Neural cell (in vitro differentiated cells): ENCODE results near the gene ARFRP1. TPM values are rescaled to one million over a fixed set of nuclear protein-coding genes. Genes with fewer than 3 reads are reported as not detected.

Experiments used
- H2AFZ ChIP-seq: fragments of 200-600, 300-800 bp; sonication (generic), shearing (Covaris generic); 2 replicates; pipeline ENCODE4 v1.6.0; 2014; ENCODE audit warnings: low read depth, mild to moderate bottlenecking, antibody characterized with exemption, low read length, moderate library complexity
- H3F3A ChIP-seq: fragments of 200-600 bp; shearing (Covaris generic); 2 replicates; pipeline ENCODE4 v1.6.1; 2016; ENCODE audit warnings: mild to moderate bottlenecking, moderate library complexity, mixed read lengths, antibody characterized with exemption, low read length; ENCODE audit not compliant: insufficient read depth, poor library complexity, severe bottlenecking
- H3K27ac ChIP-seq: fragments of 200-600, 300-800 bp; sonication (generic), shearing (Covaris generic); 2 replicates; pipeline ENCODE4 v1.5.1; 2014; ENCODE audit warnings: mild to moderate bottlenecking, low read length, moderate library complexity
- H3K27me3 ChIP-seq: fragments of 300-800, 200-600 bp; sonication (generic), shearing (Covaris generic); 2 replicates; pipeline ENCODE4 v1.6.0; 2014; ENCODE audit warnings: mild to moderate bottlenecking, low read depth, low read length, moderate library complexity; ENCODE audit not compliant: insufficient read depth
- H3K36me3 ChIP-seq: fragments of 300-800, 200-600 bp; sonication (generic), shearing (Covaris generic); 2 replicates; pipeline ENCODE4 v1.5.1; 2014; ENCODE audit warnings: mild to moderate bottlenecking, antibody characterized with exemption, low read length, moderate library complexity; ENCODE audit not compliant: insufficient read depth
- H3K4me2 ChIP-seq: fragments of 300-800, 200-600 bp; sonication (generic), shearing (Covaris generic); 2 replicates; pipeline ENCODE4 v1.6.0; 2014; ENCODE audit warnings: mild to moderate bottlenecking, low read length
- H3K4me3 ChIP-seq: fragments of 300-800, 200-600 bp; sonication (generic), shearing (Covaris generic); 2 replicates; pipeline ENCODE4 v1.5.1; 2014; ENCODE audit warnings: mild to moderate bottlenecking, low read length, moderate library complexity
- H3K79me2 ChIP-seq: fragments of 200-600 bp; shearing (Covaris generic); replicated peaks from 2 replicates; pipeline ENCODE4 v1.6.0; 2014; ENCODE audit warnings: mild to moderate bottlenecking, low read length, moderate library complexity; ENCODE audit not compliant: insufficient read depth
- H3K9ac ChIP-seq: fragments of 300-800, 200-600 bp; sonication (generic), shearing (Covaris generic); 2 replicates; pipeline ENCODE4 v1.6.1; 2016; ENCODE audit warnings: mild to moderate bottlenecking, low read length, mixed read lengths
- H3K9me2 ChIP-seq: fragments of 200-600 bp; shearing (Covaris generic); 2 replicates; pipeline ENCODE4 v1.6.1; 2016; ENCODE audit warnings: mild to moderate bottlenecking, low read length, mixed read lengths; ENCODE audit not compliant: insufficient read depth
- H3K9me3 ChIP-seq: fragments of 200-600, 300-800 bp; sonication (generic), shearing (Covaris generic); 2 replicates; pipeline ENCODE4 v1.6.1; 2016; ENCODE audit warnings: mild to moderate bottlenecking, mixed run types, low read length, moderate library complexity, mixed read lengths
- H4K20me1 ChIP-seq: fragments of 200-600 bp; shearing (Covaris generic); 2 replicates; pipeline ENCODE4 v1.6.1; 2016; ENCODE audit warnings: mild to moderate bottlenecking, mixed run types; ENCODE audit not compliant: insufficient read depth
- EP300 ChIP-seq: fragments of 450-650 bp; conservative IDR thresholded peaks from 2 replicates; pipeline ENCODE4 v1.6.1; 2014; ENCODE audit warnings: antibody characterized with exemption, mild to moderate bottlenecking, moderate library complexity; ENCODE audit not compliant: poor library complexity, severe bottlenecking
- EZH2 ChIP-seq: fragments of 200-600, 300-800 bp; shearing (Covaris generic), sonication (generic); IDR thresholded peaks from 2 replicates; pipeline ENCODE4 v1.6.1; 2014; ENCODE audit warnings: antibody characterized with exemption, low read length, borderline replicate concordance, mild to moderate bottlenecking; ENCODE audit not compliant: insufficient read depth, poor library complexity, severe bottlenecking
- MXI1 ChIP-seq: fragments of 450-650 bp; conservative IDR thresholded peaks from 2 replicates; pipeline ENCODE4 v1.6.1; 2014; ENCODE audit warnings: antibody characterized with exemption, mild to moderate bottlenecking; ENCODE audit not compliant: poor library complexity, severe bottlenecking
- POLR2AphosphoS5 ChIP-seq: IDR thresholded peaks from 2 replicates; pipeline ENCODE4 v1.6.1; 2012
- RAD21 ChIP-seq: fragments of 450-650 bp; conservative IDR thresholded peaks from 2 replicates; pipeline ENCODE4 v1.6.1; 2014; ENCODE audit warnings: antibody characterized with exemption, mild to moderate bottlenecking, moderate library complexity
- SMC3 ChIP-seq: fragments of 450-650 bp; conservative IDR thresholded peaks from 2 replicates; pipeline ENCODE4 v1.6.1; 2014; ENCODE audit warnings: antibody characterized with exemption, mild to moderate bottlenecking, moderate library complexity; ENCODE audit not compliant: poor library complexity
- TAF1 ChIP-seq: IDR thresholded peaks from 2 replicates; pipeline ENCODE4 v1.6.1; 2012; ENCODE audit warnings: low read depth
- polyA plus RNA-seq: library from polyadenylated mRNA; depleted of rRNA; stranded (reverse); fragments of >200 nt; gene quantifications from 2 replicates; pipeline ENCODE4 v1.2.3, GENCODE V29; 2014
- TF ChIP-seq, protein P1 (sequence below): IDR thresholded peaks from 2 replicates; pipeline ENCODE4 v1.6.1; 2012; ENCODE audit warnings: borderline replicate concordance
- TF ChIP-seq, protein P2 (sequence below): fragments of 450-650 bp; IDR thresholded peaks from 2 replicates; pipeline ENCODE4 v1.5.1; 2014; ENCODE audit warnings: antibody characterized with exemption, mild to moderate bottlenecking, moderate library complexity; ENCODE audit not compliant: poor library complexity, severe bottlenecking

Gene ARFRP1
- polyA plus RNA-seq, 1 donor from 2014 or later, result 70.9 TPM

DNA sequence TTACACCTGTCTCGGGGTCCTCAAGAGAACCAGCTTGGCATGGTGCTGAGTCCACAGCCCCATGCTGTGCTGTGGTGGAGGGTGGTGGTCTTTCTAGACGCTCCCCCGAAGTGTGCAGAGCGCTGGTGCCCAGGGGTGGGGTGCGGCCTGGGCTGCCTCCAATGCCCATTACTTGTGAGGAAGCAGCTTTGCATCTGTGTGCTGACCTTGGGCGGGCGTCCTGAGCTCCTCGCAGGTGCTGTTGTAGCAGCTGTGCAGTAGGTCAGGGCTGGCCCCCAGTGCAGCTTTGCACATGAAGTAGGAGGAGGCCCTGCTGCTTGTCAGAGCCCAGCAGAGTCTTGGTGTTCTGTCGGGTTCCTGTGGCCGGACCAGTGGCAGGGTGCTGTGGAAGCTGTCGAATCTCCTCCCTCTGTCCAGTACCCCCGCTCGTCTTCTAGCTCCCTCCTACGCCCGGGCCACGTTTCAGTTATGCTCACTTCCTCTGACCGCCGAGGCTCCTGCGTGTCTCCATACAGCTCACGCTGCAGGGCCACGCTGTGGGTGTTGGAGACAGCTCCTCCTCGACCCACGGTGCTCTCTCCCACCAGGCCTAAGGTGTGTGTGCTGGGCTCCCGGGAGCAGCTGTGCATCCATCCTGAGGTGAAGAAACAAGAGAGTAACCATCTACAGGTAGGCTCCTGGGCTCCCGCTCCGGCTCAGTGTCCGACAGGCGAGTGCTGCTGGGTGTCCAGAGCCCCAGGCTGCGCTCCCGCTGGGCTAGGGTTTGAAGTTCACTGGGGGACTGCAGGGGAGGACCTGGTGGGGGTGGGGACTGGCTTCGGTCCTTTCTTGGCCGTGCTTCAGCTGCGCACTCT lies 45.6 kb downstream of the ARFRP1 start:
- Histone ChIP-seq H3K36me3 (no peaks in the 10 kb centered on the region), H3K9me2 (no peaks in the 10 kb centered on the region), H4K20me1 (no peaks in the 10 kb centered on the region), H3K79me2 (no peaks in the 10 kb centered on the region), H3K9ac (no peak overlapping the region), H3K27ac (no peak overlapping the region), H3K4me3 (no peak overlapping the region), H3K27me3 (no peaks in the 10 kb centered on the region), H3K9me3 (no peaks in the 10 kb centered on the region), H2AFZ (no peak overlapping the region), H3K4me2 (no peak overlapping the region), H3F3A (no peaks in the 10 kb centered on the region)
- TF ChIP-seq POLR2AphosphoS5, result no peak
- TF ChIP-seq, protein P1, sequence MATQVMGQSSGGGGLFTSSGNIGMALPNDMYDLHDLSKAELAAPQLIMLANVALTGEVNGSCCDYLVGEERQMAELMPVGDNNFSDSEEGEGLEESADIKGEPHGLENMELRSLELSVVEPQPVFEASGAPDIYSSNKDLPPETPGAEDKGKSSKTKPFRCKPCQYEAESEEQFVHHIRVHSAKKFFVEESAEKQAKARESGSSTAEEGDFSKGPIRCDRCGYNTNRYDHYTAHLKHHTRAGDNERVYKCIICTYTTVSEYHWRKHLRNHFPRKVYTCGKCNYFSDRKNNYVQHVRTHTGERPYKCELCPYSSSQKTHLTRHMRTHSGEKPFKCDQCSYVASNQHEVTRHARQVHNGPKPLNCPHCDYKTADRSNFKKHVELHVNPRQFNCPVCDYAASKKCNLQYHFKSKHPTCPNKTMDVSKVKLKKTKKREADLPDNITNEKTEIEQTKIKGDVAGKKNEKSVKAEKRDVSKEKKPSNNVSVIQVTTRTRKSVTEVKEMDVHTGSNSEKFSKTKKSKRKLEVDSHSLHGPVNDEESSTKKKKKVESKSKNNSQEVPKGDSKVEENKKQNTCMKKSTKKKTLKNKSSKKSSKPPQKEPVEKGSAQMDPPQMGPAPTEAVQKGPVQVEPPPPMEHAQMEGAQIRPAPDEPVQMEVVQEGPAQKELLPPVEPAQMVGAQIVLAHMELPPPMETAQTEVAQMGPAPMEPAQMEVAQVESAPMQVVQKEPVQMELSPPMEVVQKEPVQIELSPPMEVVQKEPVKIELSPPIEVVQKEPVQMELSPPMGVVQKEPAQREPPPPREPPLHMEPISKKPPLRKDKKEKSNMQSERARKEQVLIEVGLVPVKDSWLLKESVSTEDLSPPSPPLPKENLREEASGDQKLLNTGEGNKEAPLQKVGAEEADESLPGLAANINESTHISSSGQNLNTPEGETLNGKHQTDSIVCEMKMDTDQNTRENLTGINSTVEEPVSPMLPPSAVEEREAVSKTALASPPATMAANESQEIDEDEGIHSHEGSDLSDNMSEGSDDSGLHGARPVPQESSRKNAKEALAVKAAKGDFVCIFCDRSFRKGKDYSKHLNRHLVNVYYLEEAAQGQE, result no peak
- TF ChIP-seq MXI1, result no peak
- TF ChIP-seq, protein P2, sequence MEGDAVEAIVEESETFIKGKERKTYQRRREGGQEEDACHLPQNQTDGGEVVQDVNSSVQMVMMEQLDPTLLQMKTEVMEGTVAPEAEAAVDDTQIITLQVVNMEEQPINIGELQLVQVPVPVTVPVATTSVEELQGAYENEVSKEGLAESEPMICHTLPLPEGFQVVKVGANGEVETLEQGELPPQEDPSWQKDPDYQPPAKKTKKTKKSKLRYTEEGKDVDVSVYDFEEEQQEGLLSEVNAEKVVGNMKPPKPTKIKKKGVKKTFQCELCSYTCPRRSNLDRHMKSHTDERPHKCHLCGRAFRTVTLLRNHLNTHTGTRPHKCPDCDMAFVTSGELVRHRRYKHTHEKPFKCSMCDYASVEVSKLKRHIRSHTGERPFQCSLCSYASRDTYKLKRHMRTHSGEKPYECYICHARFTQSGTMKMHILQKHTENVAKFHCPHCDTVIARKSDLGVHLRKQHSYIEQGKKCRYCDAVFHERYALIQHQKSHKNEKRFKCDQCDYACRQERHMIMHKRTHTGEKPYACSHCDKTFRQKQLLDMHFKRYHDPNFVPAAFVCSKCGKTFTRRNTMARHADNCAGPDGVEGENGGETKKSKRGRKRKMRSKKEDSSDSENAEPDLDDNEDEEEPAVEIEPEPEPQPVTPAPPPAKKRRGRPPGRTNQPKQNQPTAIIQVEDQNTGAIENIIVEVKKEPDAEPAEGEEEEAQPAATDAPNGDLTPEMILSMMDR, result no peak
- no peak for TF ChIP-seq TAF1
- no peak for TF ChIP-seq SMC3
- no peak for TF ChIP-seq RAD21
- no peak for TF ChIP-seq EP300
- no peak for TF ChIP-seq EZH2

DNA sequence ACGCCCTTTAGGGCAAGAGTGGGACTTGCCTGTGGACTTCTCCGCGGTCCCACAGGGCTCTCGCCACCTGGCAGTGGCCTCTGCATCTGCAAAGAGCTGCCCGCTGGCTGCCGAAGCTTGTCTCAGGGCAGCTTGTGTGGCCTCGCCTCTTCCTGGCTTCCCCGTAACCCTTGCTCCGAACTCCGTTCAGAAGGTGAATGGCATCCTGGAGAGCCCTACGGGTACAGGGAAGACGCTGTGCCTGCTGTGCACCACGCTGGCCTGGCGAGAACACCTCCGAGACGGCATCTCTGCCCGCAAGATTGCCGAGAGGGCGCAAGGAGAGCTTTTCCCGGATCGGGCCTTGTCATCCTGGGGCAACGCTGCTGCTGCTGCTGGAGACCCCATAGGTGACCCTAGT lies 46.7 kb downstream of the ARFRP1 start:
- Histone ChIP-seq H3K27me3 (no peaks in the 10 kb centered on the region), H3K4me2 (no peak overlapping the region), H3K9me2 (no peaks in the 10 kb centered on the region), H3K9ac (no peak overlapping the region), H3K79me2 (no peaks in the 10 kb centered on the region), H2AFZ (no peak overlapping the region), H3K27ac (no peak overlapping the region), H3F3A (no peaks in the 10 kb centered on the region), H3K36me3 (no peaks in the 10 kb centered on the region), H3K4me3 (no peak overlapping the region), H4K20me1 (no peaks in the 10 kb centered on the region), H3K9me3 (no peaks in the 10 kb centered on the region)
- TF ChIP-seq TAF1 (no peak), SMC3 (no peak), EP300 (no peak), MXI1 (no peak), POLR2AphosphoS5 (no peak), EZH2 (no peak)
- TF ChIP-seq, protein P2, result no peak
- TF ChIP-seq, protein P1, result no peak
